Stimulated activated CD8-positive, alpha-beta memory T cell treated with anti-CD3 and anti-CD28 coated beads, Interleukin-2, amount 100 ng/mL, for 48 hours (primary cell): ENCODE data around the gene PHF23.
A peak's percentile ranks its signal among the peaks of the same experiment; 100 is the strongest.

Experiments
- DNase-seq, 2 donors: peaks; one replicate each; pipeline ENCODE4 v3.0.0-alpha.2; 2020; ENCODE audit warnings: low read depth in 2 of 2

The PHF23 gene

GRCh38 chr17:7237761-7238419 is 1.4 kb downstream of the PHF23 start:
- peak; percentile 81 to 90 for DNase-seq

- DNase-seq = no peak
Measured at GRCh38 chr17:7237266-7237760, 1.9 kb downstream of the PHF23 start.

- no peak for DNase-seq
Measured at GRCh38 chr17:7236808-7237207, 2.4 kb downstream of the PHF23 start.

- no peak for DNase-seq
Measured at GRCh38 chr17:7235693-7236665, 3.3 kb downstream of the PHF23 start.

- peak; percentile 90 to 94 for DNase-seq
Measured at GRCh38 chr17:7234083-7234951, 4.9 kb downstream of the PHF23 start, which contains the start of gene DVL2. DVL2 (minus strand) TSS chr17:7234517; CDS start chr17:7234262, 255 bp downstream.

GRCh38 chr17:7233701-7234082 is 5.6 kb downstream of the PHF23 start:
- DNase-seq = no peak

GRCh38 chr17:7232114-7232513 is 7.1 kb downstream of the PHF23 start:
- DNase-seq = no peak

GRCh38 chr17:7229504-7229903 is 9.8 kb downstream of the PHF23 start:
- no peak for DNase-seq

GRCh38 chr17:7228920-7229319 is 10.3 kb downstream of the PHF23 start:
- DNase-seq = no peak

- DNase-seq = no peak
Measured at GRCh38 chr17:7226721-7227710, 12.2 kb downstream of the PHF23 start.

- DNase-seq = no peak
Measured at GRCh38 chr17:7225711-7226331, 13.4 kb downstream of the PHF23 start.

- no peak for DNase-seq
Measured at GRCh38 chr17:7224661-7225111, 14.6 kb downstream of the PHF23 start.

GRCh38 chr17:7224110-7224509 is 15.1 kb downstream of the PHF23 start:
- no peak for DNase-seq

GRCh38 chr17:7223375-7223774 is 15.9 kb downstream of the PHF23 start:
- no peak for DNase-seq

GRCh38 chr17:7222972-7223292 is 16.3 kb downstream of the PHF23 start:
- DNase-seq = no peak

GRCh38 chr17:7222093-7222971 is 16.9 kb downstream of the PHF23 start:
- no peak for DNase-seq

GRCh38 chr17:7221278-7222092 is 17.8 kb downstream of the PHF23 start:
- no peak for DNase-seq

- DNase-seq = peak in 1 of 2 donors; percentile 43
Measured at GRCh38 chr17:7220593-7221277, 18.5 kb downstream of the PHF23 start.
